Hypothalamus (tissue), 51 donors: ENCODE measurements around the gene NSG1.
"Not testable (repeated sequence)": the region's sequence is repeated elsewhere in the genome, so short reads cannot be mapped to it uniquely, and the experiment has no call there.

Experiments
- DNase-seq, 51 donors: peaks; one replicate each; lab custom pipeline; 2025; lab: John Stamatoyannopoulos, UW

The NSG1 gene

GRCh38 chr4:4415107-4415805 lies 28.4 kb downstream of the NSG1 start:
- DNase-seq: no peak

- no peak for DNase-seq
Observed at GRCh38 chr4:4415806-4416805, 29.2 kb downstream of the NSG1 start.

- DNase-seq: no peak
Observed at GRCh38 chr4:4416981-4417380, 30.1 kb downstream of the NSG1 start.

GRCh38 chr4:4417886-4418285 lies 31.0 kb downstream of the NSG1 start:
- no peak for DNase-seq

- DNase-seq: no peak
Observed at GRCh38 chr4:4418676-4419390, 31.9 kb downstream of the NSG1 start.

GRCh38 chr4:4419896-4420295 lies 33.0 kb downstream of the NSG1 start:
- no peak for DNase-seq

- DNase-seq: no peak
Observed at GRCh38 chr4:4420421-4420820, 33.5 kb downstream of the NSG1 start.

GRCh38 chr4:4421356-4421755 lies 34.5 kb downstream of the NSG1 start:
- DNase-seq: no peak

GRCh38 chr4:4422117-4422516 lies 35.2 kb downstream of the NSG1 start:
- DNase-seq: not testable (repeated sequence)

GRCh38 chr4:4422856-4423499 lies 36.1 kb downstream of the NSG1 start:
- DNase-seq: peak in 3 of 51 donors; percentile 21 to 33 (median 27)

GRCh38 chr4:4423706-4424498 lies 37.0 kb downstream of the NSG1 start:
- peak in 1 of 51 donors; percentile 43 for DNase-seq

- no peak for DNase-seq
Observed at GRCh38 chr4:4424499-4425115, 37.7 kb downstream of the NSG1 start.

GRCh38 chr4:4425119-4425690 lies 38.3 kb downstream of the NSG1 start:
- DNase-seq: no peak

- DNase-seq: no peak
Observed at GRCh38 chr4:4425696-4426095, 38.8 kb downstream of the NSG1 start.

- no peak for DNase-seq
Observed at GRCh38 chr4:4426511-4427120, 39.7 kb downstream of the NSG1 start.

- no peak for DNase-seq
Observed at GRCh38 chr4:4427121-4427870, 40.4 kb downstream of the NSG1 start.

GRCh38 chr4:4427886-4428285 lies 41.0 kb downstream of the NSG1 start:
- no peak for DNase-seq
